Fibroblast of the aortic adventitia (primary cell): ENCODE results near the gene PRKG1. TPM values are rescaled to one million over a fixed set of nuclear protein-coding genes. Genes with fewer than 3 reads are reported as not detected.
A peak's percentile ranks its signal among the peaks of the same experiment; 100 is the strongest.

Experiments
- DNase-seq: peaks from one replicate; pipeline ENCODE4 v3.0.0-alpha.2; 2010; ENCODE audit warnings: low read depth
- H3K4me3 ChIP-seq: 2 replicates; pipeline ENCODE4 v1.5.1; 2011; ENCODE audit warnings: low read depth, mild to moderate bottlenecking, control low read depth, low read length, moderate library complexity
- total RNA-seq: library from RNA; depleted of rRNA; stranded (reverse); fragments of >200 nt; gene quantifications from 2 replicates; pipeline ENCODE4 v1.2.3, GENCODE V29; 2012; ENCODE audit warnings: low replicate concordance
- TF ChIP-seq, protein P1 (sequence below): IDR thresholded peaks from 2 replicates; pipeline ENCODE4 v1.5.1; 2011; ENCODE audit warnings: mild to moderate bottlenecking, low read length, control low read depth, inconsistent platforms; ENCODE audit not compliant: insufficient read depth

Gene PRKG1
- total RNA-seq, 1 donor = 45.6 TPM

DNA sequence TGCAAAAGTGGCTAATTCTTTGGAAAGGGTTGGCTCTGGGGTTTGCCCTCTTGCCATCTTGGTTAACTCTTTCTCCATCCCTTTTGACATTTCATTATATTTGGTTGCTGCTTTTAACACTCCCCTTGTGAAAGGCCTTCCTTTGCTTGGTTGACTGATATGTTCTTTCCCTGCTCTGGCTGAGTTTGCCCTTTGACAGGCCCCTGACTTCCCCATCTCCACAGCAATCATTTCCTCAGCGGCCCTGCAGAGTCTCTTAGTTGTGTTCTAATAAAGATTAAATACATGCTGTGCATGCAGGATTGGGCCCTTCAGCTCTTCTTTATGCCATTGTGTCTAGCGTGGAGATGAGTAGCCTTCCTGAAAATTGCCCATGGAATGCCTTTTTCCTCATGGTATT is 709.7 kb downstream of the PRKG1 start:
- no peak for DNase-seq
- H3K4me3 ChIP-seq = no peak overlapping the region
- TF ChIP-seq, protein P1, sequence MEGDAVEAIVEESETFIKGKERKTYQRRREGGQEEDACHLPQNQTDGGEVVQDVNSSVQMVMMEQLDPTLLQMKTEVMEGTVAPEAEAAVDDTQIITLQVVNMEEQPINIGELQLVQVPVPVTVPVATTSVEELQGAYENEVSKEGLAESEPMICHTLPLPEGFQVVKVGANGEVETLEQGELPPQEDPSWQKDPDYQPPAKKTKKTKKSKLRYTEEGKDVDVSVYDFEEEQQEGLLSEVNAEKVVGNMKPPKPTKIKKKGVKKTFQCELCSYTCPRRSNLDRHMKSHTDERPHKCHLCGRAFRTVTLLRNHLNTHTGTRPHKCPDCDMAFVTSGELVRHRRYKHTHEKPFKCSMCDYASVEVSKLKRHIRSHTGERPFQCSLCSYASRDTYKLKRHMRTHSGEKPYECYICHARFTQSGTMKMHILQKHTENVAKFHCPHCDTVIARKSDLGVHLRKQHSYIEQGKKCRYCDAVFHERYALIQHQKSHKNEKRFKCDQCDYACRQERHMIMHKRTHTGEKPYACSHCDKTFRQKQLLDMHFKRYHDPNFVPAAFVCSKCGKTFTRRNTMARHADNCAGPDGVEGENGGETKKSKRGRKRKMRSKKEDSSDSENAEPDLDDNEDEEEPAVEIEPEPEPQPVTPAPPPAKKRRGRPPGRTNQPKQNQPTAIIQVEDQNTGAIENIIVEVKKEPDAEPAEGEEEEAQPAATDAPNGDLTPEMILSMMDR = no peak

DNA sequence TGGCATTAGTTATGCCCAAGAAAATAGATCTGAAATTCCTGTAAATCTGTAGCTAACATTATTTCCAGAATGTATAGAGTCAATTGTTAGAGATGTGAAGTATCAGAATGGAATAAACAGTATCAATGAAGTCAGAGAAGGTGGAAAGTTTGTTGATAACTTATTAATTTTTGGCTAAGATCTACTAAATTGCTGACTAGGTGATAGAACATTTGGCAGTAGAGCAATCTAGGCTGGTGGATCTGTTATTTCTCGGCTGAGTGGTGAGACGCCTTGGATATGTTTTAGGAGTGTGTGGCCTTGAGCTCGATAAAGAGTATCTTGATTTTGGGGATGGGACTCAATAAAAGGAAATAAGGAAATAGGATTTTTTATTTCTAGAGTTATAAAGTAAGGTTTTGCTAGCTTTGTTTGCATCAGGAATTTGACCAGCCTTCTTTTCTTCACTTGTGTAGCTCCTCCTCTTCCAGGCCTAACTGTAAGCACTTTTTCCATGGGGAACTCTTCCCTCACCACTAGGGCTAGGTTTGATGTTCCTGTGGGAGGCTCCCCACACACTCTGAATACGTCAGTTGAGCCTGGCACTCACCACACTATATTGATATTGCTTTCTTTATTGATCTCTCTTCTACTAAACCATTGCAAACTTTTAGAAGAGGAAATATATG is 711.9 kb downstream of the PRKG1 start:
- DNase-seq = no peak
- no peak overlapping the region for H3K4me3 ChIP-seq
- TF ChIP-seq, protein P1 = peak; percentile 17

- DNase-seq = no peak
- TF ChIP-seq, protein P1 = no peak
- H3K4me3 ChIP-seq = no peak overlapping the region
Observed at GRCh38 chr10:51786684-51787035, 712.4 kb downstream of the PRKG1 start.

- no peak for DNase-seq
- TF ChIP-seq, protein P1 = no peak
- no peak overlapping the region for H3K4me3 ChIP-seq
Observed at GRCh38 chr10:51788273-51788672, 714.0 kb downstream of the PRKG1 start.

- no peak for DNase-seq
- H3K4me3 ChIP-seq = no peak overlapping the region
- TF ChIP-seq, protein P1 = no peak
Observed at GRCh38 chr10:51789118-51789517, 714.8 kb downstream of the PRKG1 start.

DNA sequence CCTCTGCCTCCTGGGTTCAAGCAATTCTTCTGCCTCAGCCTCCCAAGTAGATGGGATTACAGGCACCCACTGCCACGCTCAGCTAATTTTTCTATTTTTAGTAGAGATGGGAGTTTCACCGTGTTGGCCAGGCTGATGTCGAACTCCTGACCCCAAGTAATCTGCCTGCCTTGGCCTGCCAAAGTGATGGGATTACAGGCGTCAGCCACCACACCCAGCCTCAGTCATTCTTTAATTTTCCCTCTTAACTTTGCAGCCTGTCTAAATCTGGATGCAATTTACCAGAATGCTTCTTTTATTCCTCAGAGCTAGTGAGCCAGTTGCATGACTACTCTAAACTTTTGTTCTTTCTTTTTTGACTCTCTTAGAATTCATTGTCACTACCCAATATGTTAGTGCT is 715.6 kb downstream of the PRKG1 start:
- TF ChIP-seq, protein P1 = no peak
- peak; percentile 67 for DNase-seq
- H3K4me3 ChIP-seq = no peak overlapping the region

- TF ChIP-seq, protein P1 = no peak
- no peak overlapping the region for H3K4me3 ChIP-seq
- no peak for DNase-seq
Observed at GRCh38 chr10:51792678-51793077, 718.4 kb downstream of the PRKG1 start.
